ENCODE measurements around the gene ZDHHC9. TPM values are rescaled to one million over a fixed set of nuclear protein-coding genes. Genes with fewer than 3 reads are reported as not detected.

The ZDHHC9 gene
- total RNA-seq, 1 donor from 2014 or later: 33.1 TPM

DNA sequence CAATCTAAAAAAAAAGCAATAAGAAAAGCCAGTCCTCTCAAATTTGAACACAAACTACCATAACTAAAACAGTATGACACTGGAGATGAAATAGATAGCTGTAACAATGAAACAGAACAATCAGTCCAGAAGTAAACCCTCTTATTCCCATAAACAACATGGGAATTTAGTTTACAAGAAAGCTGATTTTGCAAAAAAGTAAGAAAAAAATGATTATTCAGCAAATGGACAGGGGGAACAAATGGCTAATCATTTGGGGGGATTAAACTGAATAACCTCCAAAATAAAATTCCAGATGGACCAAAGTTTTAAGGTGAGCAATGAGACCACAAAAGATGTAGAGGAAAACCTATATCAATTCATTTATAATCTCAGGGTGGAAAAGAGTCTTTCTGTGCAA, 80.0 kb downstream of the ZDHHC9 start:
- Histone ChIP-seq H3K79me2 (ENCODE audit: low read depth) (no peaks in the 10 kb centered on the region), H4K20me1 (ENCODE audit: low read depth) (no peaks in the 10 kb centered on the region), H3K4me2 (no peak overlapping the region), H3K36me3 (no peaks in the 10 kb centered on the region), H3K27me3 (no peaks in the 10 kb centered on the region), H3F3A (ENCODE audit: low read depth) (no peaks in the 10 kb centered on the region), H3K4me1 (no peaks in the 10 kb centered on the region), H3K4me3 (no peak overlapping the region), H3K9me3 (ENCODE audit: low read depth) (no peaks in the 10 kb centered on the region), H3K27ac (no peak overlapping the region), H2AFZ (replicated peaks) (no peak overlapping the region), H3K9ac (no peak overlapping the region)
- peaks cover 2% of the 10 kb centered on the region for H3K9me3 Mint-ChIP-seq
- H3K27me3 Mint-ChIP-seq (ENCODE audit: insufficient read depth, low read depth): peaks cover 4% of the 10 kb centered on the region
- peaks cover 13% of the 10 kb centered on the region for H3K4me1 Mint-ChIP-seq
- DNase-seq (ENCODE audit: low spot score): no peak
- TF ChIP-seq EZH2phosphoT487 (IDR thresholded peaks at IDR 0.05) (no peak), EZH2 (IDR thresholded peaks at IDR 0.05) (no peak)
- TF ChIP-seq, protein P1, sequence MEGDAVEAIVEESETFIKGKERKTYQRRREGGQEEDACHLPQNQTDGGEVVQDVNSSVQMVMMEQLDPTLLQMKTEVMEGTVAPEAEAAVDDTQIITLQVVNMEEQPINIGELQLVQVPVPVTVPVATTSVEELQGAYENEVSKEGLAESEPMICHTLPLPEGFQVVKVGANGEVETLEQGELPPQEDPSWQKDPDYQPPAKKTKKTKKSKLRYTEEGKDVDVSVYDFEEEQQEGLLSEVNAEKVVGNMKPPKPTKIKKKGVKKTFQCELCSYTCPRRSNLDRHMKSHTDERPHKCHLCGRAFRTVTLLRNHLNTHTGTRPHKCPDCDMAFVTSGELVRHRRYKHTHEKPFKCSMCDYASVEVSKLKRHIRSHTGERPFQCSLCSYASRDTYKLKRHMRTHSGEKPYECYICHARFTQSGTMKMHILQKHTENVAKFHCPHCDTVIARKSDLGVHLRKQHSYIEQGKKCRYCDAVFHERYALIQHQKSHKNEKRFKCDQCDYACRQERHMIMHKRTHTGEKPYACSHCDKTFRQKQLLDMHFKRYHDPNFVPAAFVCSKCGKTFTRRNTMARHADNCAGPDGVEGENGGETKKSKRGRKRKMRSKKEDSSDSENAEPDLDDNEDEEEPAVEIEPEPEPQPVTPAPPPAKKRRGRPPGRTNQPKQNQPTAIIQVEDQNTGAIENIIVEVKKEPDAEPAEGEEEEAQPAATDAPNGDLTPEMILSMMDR (IDR thresholded peaks at IDR 0.05): no peak
- no peak overlapping the region for H3K4me3 Mint-ChIP-seq
- H3K36me3 Mint-ChIP-seq: no peaks in the 10 kb centered on the region
- H3K27ac Mint-ChIP-seq: no peak overlapping the region

- TF ChIP-seq EZH2 (IDR thresholded peaks at IDR 0.05): no peak
- TF ChIP-seq EZH2phosphoT487 (IDR thresholded peaks at IDR 0.05): no peak
- TF ChIP-seq, protein P1 (IDR thresholded peaks at IDR 0.05): no peak
- H3K4me3 Mint-ChIP-seq: no peak overlapping the region
- no peak overlapping the region for H2AFZ ChIP-seq (replicated peaks)
- no peak for DNase-seq (ENCODE audit: low spot score)
- no peaks in the 10 kb centered on the region for H4K20me1 ChIP-seq (ENCODE audit: low read depth)
- H3K27ac Mint-ChIP-seq: no peak overlapping the region
- peaks cover 13% of the 10 kb centered on the region for H3K4me1 Mint-ChIP-seq
- H3K9me3 ChIP-seq (ENCODE audit: low read depth): no peaks in the 10 kb centered on the region
- peaks cover 5% of the 10 kb centered on the region for H3K27me3 Mint-ChIP-seq (ENCODE audit: insufficient read depth, low read depth)
- H3K9me3 Mint-ChIP-seq: peaks cover 2% of the 10 kb centered on the region
- no peaks in the 10 kb centered on the region for H3F3A ChIP-seq (ENCODE audit: low read depth)
- H3K36me3 ChIP-seq: no peaks in the 10 kb centered on the region
- H3K27ac ChIP-seq: no peak overlapping the region
- H3K4me1 ChIP-seq: no peaks in the 10 kb centered on the region
- no peak overlapping the region for H3K4me3 ChIP-seq
- no peaks in the 10 kb centered on the region for H3K79me2 ChIP-seq (ENCODE audit: low read depth)
- H3K27me3 ChIP-seq: no peaks in the 10 kb centered on the region
- H3K9ac ChIP-seq: no peak overlapping the region
- H3K4me2 ChIP-seq: no peak overlapping the region
- no peaks in the 10 kb centered on the region for H3K36me3 Mint-ChIP-seq
Observed at GRCh38 chrX:129762448-129762847, 81.2 kb downstream of the ZDHHC9 start.

GRCh38 chrX:129761596-129761995, 82.1 kb downstream of the ZDHHC9 start:
- H4K20me1 ChIP-seq (ENCODE audit: low read depth): no peaks in the 10 kb centered on the region
- no peaks in the 10 kb centered on the region for H3K36me3 Mint-ChIP-seq
- peaks cover 13% of the 10 kb centered on the region for H3K4me1 Mint-ChIP-seq
- no peaks in the 10 kb centered on the region for H3K27me3 ChIP-seq
- no peak overlapping the region for H3K4me3 Mint-ChIP-seq
- H3K27ac Mint-ChIP-seq: no peak overlapping the region
- no peaks in the 10 kb centered on the region for H3F3A ChIP-seq (ENCODE audit: low read depth)
- peaks cover 5% of the 10 kb centered on the region for H3K27me3 Mint-ChIP-seq (ENCODE audit: insufficient read depth, low read depth)
- H3K36me3 ChIP-seq: no peaks in the 10 kb centered on the region
- H3K4me2 ChIP-seq: no peak overlapping the region
- H3K4me1 ChIP-seq: no peaks in the 10 kb centered on the region
- TF ChIP-seq EZH2 (IDR thresholded peaks at IDR 0.05) (no peak), EZH2phosphoT487 (IDR thresholded peaks at IDR 0.05) (no peak)
- TF ChIP-seq, protein P1 (IDR thresholded peaks at IDR 0.05): no peak
- H3K9ac ChIP-seq: no peak overlapping the region
- DNase-seq (ENCODE audit: low spot score): no peak
- H3K27ac ChIP-seq: no peak overlapping the region
- no peaks in the 10 kb centered on the region for H3K9me3 ChIP-seq (ENCODE audit: low read depth)
- peaks cover 1% of the 10 kb centered on the region for H3K9me3 Mint-ChIP-seq
- no peak overlapping the region for H2AFZ ChIP-seq (replicated peaks)
- H3K79me2 ChIP-seq (ENCODE audit: low read depth): no peaks in the 10 kb centered on the region
- H3K4me3 ChIP-seq: no peak overlapping the region

All from neural progenitor cell (in vitro differentiated cells).